ENCODE measurements around the gene RBPMS2. TPM values are rescaled to one million over a fixed set of nuclear protein-coding genes. Genes with fewer than 3 reads are reported as not detected.

The RBPMS2 gene
- polyA plus RNA-seq, 2 of the 4 experiments (the other 2 are of a cell fraction): 3.0 to 8.7 TPM

GRCh38 chr15:64766058-64766457 is 9.3 kb downstream of the RBPMS2 start:
- TF ChIP-seq CHD4 (IDR thresholded peaks at IDR 0.05; ENCODE audit: borderline replicate concordance): no peak
- no peak for TF ChIP-seq HDAC2 (IDR thresholded peaks at IDR 0.05)
- TF ChIP-seq EHMT2 (IDR thresholded peaks at IDR 0.05; ENCODE audit: low read depth): no peak
- no peak for TF ChIP-seq ZFP36 (IDR thresholded peaks at IDR 0.05; ENCODE audit: borderline replicate concordance, partially characterized antibody)
- no peak for TF ChIP-seq BHLHE40 (IDR thresholded peaks at IDR 0.05; ENCODE audit: low read depth, low read length)
- TF ChIP-seq MAX (IDR thresholded peaks at IDR 0.05): no peak
- no peak for TF ChIP-seq SREBF2 (IDR thresholded peaks at IDR 0.05)
- no peak for TF ChIP-seq TFCP2L1 (CRISPR knock-in tag; IDR thresholded peaks at IDR 0.05)
- no peak for TF ChIP-seq NFE2L2 (conservative IDR thresholded peaks at IDR 0.05; ENCODE audit: low read length)
- H3K4me1 ChIP-seq: no peaks in the 10 kb centered on the region
- H3K9me3 ChIP-seq: no peaks in the 10 kb centered on the region
- ChIA-PET POLR2A (no interaction called here), CTCF (interaction anchor here (0.8 to 1.8 kb wide), 4 partner anchors 9 to 289 kb away, joined by 3 to 6 read pairs (median 4); no protein-coding TSS in a partner anchor)
- no peak overlapping the region for H3K4me2 ChIP-seq
- FAIRE-seq (no peak), ATAC-seq (no peak; a peak in 1 of 6 replicates), DNase-seq (ENCODE audit: low read depth in 1 of 2, low spot score in 1 of 2) (no peak)
- H3K27ac ChIP-seq: no peak overlapping the region
- H3K4me3 ChIP-seq: no peak overlapping the region
- 91% methylated on average over 8 of the region's 8 CpGs for WGBS (ENCODE audit: missing lambda C conversion rate)

GRCh38 chr15:64763874-64764273 is 11.5 kb downstream of the RBPMS2 start:
- POLR2A ChIA-PET: no interaction called here
- Histone ChIP-seq H3K27ac (no peak overlapping the region), H3K4me3 (no peak overlapping the region), H3K9me3 (no peaks in the 10 kb centered on the region), H3K4me2 (no peak overlapping the region), H3K4me1 (no peaks in the 10 kb centered on the region)
- TF ChIP-seq MAFK (IDR thresholded peaks at IDR 0.05; ENCODE audit: partially characterized antibody) (no peak), RFX5 (IDR thresholded peaks at IDR 0.05) (no peak), FOSB (CRISPR knock-in tag; IDR thresholded peaks at IDR 0.05) (no peak), HOXA7 (CRISPR knock-in tag; IDR thresholded peaks at IDR 0.05) (no peak), NR3C1 (IDR thresholded peaks at IDR 0.05) (no peak), HDAC2 (IDR thresholded peaks at IDR 0.05) (no peak), CTCF (IDR thresholded peaks at IDR 0.05) (no peak), RAD21 (conservative IDR thresholded peaks at IDR 0.05 in 1 of 2, IDR thresholded peaks at IDR 0.05 in 1 of 2) (no peak), KDM5A (IDR thresholded peaks at IDR 0.05) (no peak), ZNF302 (CRISPR knock-in tag; IDR thresholded peaks at IDR 0.05) (no peak), BHLHE40 (IDR thresholded peaks at IDR 0.05; ENCODE audit: low read depth, low read length) (no peak), MAX (IDR thresholded peaks at IDR 0.05) (no peak), SMC3 (IDR thresholded peaks at IDR 0.05) (no peak), ZC3H11A (IDR thresholded peaks at IDR 0.05) (no peak), FOXS1 (CRISPR knock-in tag; IDR thresholded peaks at IDR 0.05) (no peak), TFCP2L1 (CRISPR knock-in tag; IDR thresholded peaks at IDR 0.05) (no peak), JUN (IDR thresholded peaks at IDR 0.05) (no peak)
- FAIRE-seq: no peak
- peak in 1 of 2 experiments; percentile 32; a peak in 2 of 6 replicates for ATAC-seq
- CTCF ChIA-PET: interaction anchor here (1.0 to 2.6 kb wide), 6 partner anchors 9 to 46 kb away, joined by 3 to 16 read pairs (median 8); no protein-coding TSS in a partner anchor
- 64% methylated on average over 4 of the region's 4 CpGs for WGBS (ENCODE audit: missing lambda C conversion rate)
- DNase-seq (ENCODE audit: low read depth in 1 of 2, low spot score in 1 of 2): no peak

- FAIRE-seq (no peak), DNase-seq (ENCODE audit: low read depth in 1 of 2, low spot score in 1 of 2) (no peak), ATAC-seq (no peak)
- POLR2A ChIA-PET: no interaction called here
- H3K4me3 ChIP-seq: no peak overlapping the region
- H3K27ac ChIP-seq: no peak overlapping the region
- no peaks in the 10 kb centered on the region for H3K4me1 ChIP-seq
- TF ChIP-seq EP300 (IDR thresholded peaks at IDR 0.05): no peak
- TF ChIP-seq FOSL2 (IDR thresholded peaks at IDR 0.05): no peak
- no peak for TF ChIP-seq FOSL2 (CRISPR knock-in tag; IDR thresholded peaks at IDR 0.05)
- TF ChIP-seq ATOH8 (CRISPR knock-in tag; IDR thresholded peaks at IDR 0.05; ENCODE audit: low read depth): no peak
- no peak for TF ChIP-seq JUNB (IDR thresholded peaks at IDR 0.05)
- TF ChIP-seq MYC (IDR thresholded peaks at IDR 0.05; ENCODE audit: borderline replicate concordance, low read length): no peak
- no peak for TF ChIP-seq HEYL (CRISPR knock-in tag; IDR thresholded peaks at IDR 0.05)
- no peak for TF ChIP-seq NFE2L2 (conservative IDR thresholded peaks at IDR 0.05; ENCODE audit: low read length)
- TF ChIP-seq TP53 (CRISPR knock-in tag; IDR thresholded peaks at IDR 0.05): no peak
- H3K9me3 ChIP-seq: no peaks in the 10 kb centered on the region
- no peak overlapping the region for H3K4me2 ChIP-seq
- CTCF ChIA-PET: interaction anchor here (1.0 to 2.6 kb wide), 6 partner anchors 8 to 46 kb away, joined by 3 to 16 read pairs (median 8); no protein-coding TSS in a partner anchor
Measured at GRCh38 chr15:64763462-64763861, 11.9 kb downstream of the RBPMS2 start.
